Upper lobe of left lung (tissue), 4 donors: ENCODE data around the gene PCP2.

ENCODE experiments used
- CTCF ChIP-seq, 6 experiments: fragments of 450-650 bp in 4 of 6; fragments of 200-600 bp in 2 of 6; sonication (generic) in 2 of 6; IDR thresholded peaks; one replicate each; pipeline ENCODE4 v1.5.1; 2016 to 2019; ENCODE audit warnings: antibody characterized with exemption in 6 of 6
- POLR2A ChIP-seq, 4 donors: fragments of 450-650 bp; IDR thresholded peaks; one replicate each; pipeline ENCODE4 v1.5.1; 2016 to 2017; ENCODE audit warnings: antibody characterized with exemption in 4 of 4, mild to moderate bottlenecking in 2 of 4

- TF ChIP-seq CTCF (IDR thresholded peaks at IDR 0.05) (no peak), POLR2A (IDR thresholded peaks at IDR 0.05) (no peak)
Observed at GRCh38 chr19:7654401-7654800, 20.9 kb upstream of the PCP2 start.
